ENCODE results near the gene ATP2C2. TPM values are rescaled to one million over a fixed set of nuclear protein-coding genes. Genes with fewer than 3 reads are reported as not detected.

The ATP2C2 gene
- total RNA-seq, 1 donor from 2014 or later: 17.9 TPM

- no peak for DNase-seq (ENCODE audit: low read depth)
- Histone ChIP-seq H3K27me3 (ENCODE audit: control insufficient read depth, insufficient read depth, low read length) (no peaks in the 10 kb centered on the region), H3K36me3 (ENCODE audit: control insufficient read depth, insufficient read depth, low read length) (no peaks in the 10 kb centered on the region), H3K4me3 (ENCODE audit: low read depth, low read length) (no peak overlapping the region)
- TF ChIP-seq, protein P1, sequence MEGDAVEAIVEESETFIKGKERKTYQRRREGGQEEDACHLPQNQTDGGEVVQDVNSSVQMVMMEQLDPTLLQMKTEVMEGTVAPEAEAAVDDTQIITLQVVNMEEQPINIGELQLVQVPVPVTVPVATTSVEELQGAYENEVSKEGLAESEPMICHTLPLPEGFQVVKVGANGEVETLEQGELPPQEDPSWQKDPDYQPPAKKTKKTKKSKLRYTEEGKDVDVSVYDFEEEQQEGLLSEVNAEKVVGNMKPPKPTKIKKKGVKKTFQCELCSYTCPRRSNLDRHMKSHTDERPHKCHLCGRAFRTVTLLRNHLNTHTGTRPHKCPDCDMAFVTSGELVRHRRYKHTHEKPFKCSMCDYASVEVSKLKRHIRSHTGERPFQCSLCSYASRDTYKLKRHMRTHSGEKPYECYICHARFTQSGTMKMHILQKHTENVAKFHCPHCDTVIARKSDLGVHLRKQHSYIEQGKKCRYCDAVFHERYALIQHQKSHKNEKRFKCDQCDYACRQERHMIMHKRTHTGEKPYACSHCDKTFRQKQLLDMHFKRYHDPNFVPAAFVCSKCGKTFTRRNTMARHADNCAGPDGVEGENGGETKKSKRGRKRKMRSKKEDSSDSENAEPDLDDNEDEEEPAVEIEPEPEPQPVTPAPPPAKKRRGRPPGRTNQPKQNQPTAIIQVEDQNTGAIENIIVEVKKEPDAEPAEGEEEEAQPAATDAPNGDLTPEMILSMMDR (IDR thresholded peaks at IDR 0.05; ENCODE audit: insufficient read depth, low read length, poor library complexity, severe bottlenecking): no peak
Measured at GRCh38 chr16:84323606-84324005, 44.7 kb upstream of the ATP2C2 start.

DNA sequence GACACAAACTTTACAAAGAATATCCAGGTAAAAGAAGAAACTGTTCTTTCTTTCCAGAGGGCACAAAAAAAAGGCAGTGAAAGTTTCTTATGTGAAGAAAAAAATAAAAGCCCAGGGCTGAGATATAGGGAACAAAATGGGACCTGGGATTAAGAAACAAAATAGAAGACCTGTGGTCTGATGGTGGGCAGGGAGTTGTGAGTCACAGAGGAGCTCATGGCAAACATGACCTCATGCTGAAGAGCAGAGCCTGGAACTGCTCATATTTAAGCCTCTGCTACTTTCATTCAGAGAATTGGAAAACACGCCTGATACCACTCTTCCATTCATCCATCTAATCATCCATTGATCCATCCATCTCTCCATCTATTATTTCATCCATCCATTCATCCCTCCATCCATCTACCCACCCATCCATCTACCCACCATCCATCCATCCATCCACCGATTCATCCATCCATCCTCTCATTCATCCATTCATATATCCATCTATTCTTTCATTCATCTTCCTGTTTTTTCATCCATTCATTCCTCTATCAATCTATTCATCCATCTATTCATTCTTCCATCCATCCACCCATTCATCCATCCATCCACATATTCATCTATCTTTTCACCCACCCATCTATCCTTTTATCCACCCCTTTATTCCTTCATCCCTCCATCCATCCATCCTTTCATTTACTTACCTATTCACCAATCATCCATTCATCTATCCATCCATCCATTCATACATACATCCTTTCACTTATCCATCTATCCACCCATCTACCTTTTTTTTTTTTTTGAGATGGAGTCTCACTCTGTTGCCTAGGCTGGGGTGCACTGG lies 43.7 kb upstream of the ATP2C2 start:
- DNase-seq (ENCODE audit: low read depth): no peak
- no peaks in the 10 kb centered on the region for H3K36me3 ChIP-seq (ENCODE audit: control insufficient read depth, insufficient read depth, low read length)
- TF ChIP-seq, protein P1 (IDR thresholded peaks at IDR 0.05; ENCODE audit: insufficient read depth, low read length, poor library complexity, severe bottlenecking): no peak

GRCh38 chr16:84326545-84326944 lies 41.8 kb upstream of the ATP2C2 start:
- TF ChIP-seq, protein P1 (IDR thresholded peaks at IDR 0.05; ENCODE audit: insufficient read depth, low read length, poor library complexity, severe bottlenecking): no peak
- H3K4me3 ChIP-seq (ENCODE audit: low read depth, low read length): no peak overlapping the region
- no peaks in the 10 kb centered on the region for H3K36me3 ChIP-seq (ENCODE audit: control insufficient read depth, insufficient read depth, low read length)
- H3K27me3 ChIP-seq (ENCODE audit: control insufficient read depth, insufficient read depth, low read length): no peaks in the 10 kb centered on the region
- no peak for DNase-seq (ENCODE audit: low read depth)

More for the DNA sequence above, 43.7 kb upstream of the ATP2C2 start:
- Histone ChIP-seq H3K27me3 (ENCODE audit: control insufficient read depth, insufficient read depth, low read length) (no peaks in the 10 kb centered on the region), H3K4me3 (ENCODE audit: low read depth, low read length) (no peak overlapping the region)

DNA sequence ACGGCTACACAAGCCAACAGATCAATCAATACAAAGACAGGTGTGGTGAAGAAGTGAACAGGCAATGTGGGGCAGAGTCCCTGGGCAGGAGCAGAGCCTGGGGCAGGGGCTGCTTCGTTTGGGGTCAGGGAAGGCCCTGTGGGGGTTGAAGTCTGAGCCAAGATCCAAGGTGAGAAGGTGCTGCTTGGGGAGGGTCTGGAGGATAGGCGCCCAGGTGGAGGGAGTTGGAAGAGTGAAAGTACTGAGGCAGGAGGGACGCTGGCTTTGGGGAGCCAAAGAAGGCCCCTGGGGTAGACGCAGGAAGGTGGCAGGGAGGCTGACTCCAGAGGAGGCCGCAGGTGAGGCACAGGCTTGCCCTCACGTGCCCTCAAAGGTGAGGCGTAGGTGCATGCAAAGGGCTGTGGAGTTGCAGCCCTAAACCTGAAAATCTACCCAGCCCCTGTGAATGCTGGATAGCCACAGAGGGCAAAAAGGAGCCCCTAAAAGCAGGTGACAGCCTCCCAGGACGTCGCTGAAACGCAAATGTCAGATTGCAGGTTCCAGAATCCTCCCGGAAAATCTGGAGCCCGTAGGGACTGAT lies 40.3 kb upstream of the ATP2C2 start:
- no peaks in the 10 kb centered on the region for H3K36me3 ChIP-seq (ENCODE audit: control insufficient read depth, insufficient read depth, low read length)
- no peak overlapping the region for H3K4me3 ChIP-seq (ENCODE audit: low read depth, low read length)
- TF ChIP-seq, protein P1 (IDR thresholded peaks at IDR 0.05; ENCODE audit: insufficient read depth, low read length, poor library complexity, severe bottlenecking): no peak
- DNase-seq (ENCODE audit: low read depth): no peak
- H3K27me3 ChIP-seq (ENCODE audit: control insufficient read depth, insufficient read depth, low read length): no peaks in the 10 kb centered on the region

GRCh38 chr16:84329016-84329415 lies 39.3 kb upstream of the ATP2C2 start:
- DNase-seq (ENCODE audit: low read depth): no peak
- no peaks in the 10 kb centered on the region for H3K27me3 ChIP-seq (ENCODE audit: control insufficient read depth, insufficient read depth, low read length)
- H3K36me3 ChIP-seq (ENCODE audit: control insufficient read depth, insufficient read depth, low read length): no peaks in the 10 kb centered on the region
- no peak overlapping the region for H3K4me3 ChIP-seq (ENCODE audit: low read depth, low read length)
- TF ChIP-seq, protein P1 (IDR thresholded peaks at IDR 0.05; ENCODE audit: insufficient read depth, low read length, poor library complexity, severe bottlenecking): no peak

Data from kidney epithelial cell (primary cell).